Gastrocnemius medialis (tissue), 4 donors: Measurements from ENCODE around the gene FAM200B. TPM values are rescaled to one million over a fixed set of nuclear protein-coding genes. Genes with fewer than 3 reads are reported as not detected.
A peak's percentile ranks its signal among the peaks of the same experiment; 100 is the strongest.

Experiments used
- ATAC-seq, 2 donors: fragments of 150-250 bp; one replicate each; pipeline ENCODE4 v1.9.1; 2016
- DNase-seq, 2 donors: peaks; one replicate each; pipeline ENCODE4 v3.0.0-alpha.2; 2019
- H3K27ac ChIP-seq, 4 donors: fragments of 200-600 bp; sonication (generic); 1 replicate in 1 of 4; 2 replicates in 3 of 4; pipeline ENCODE4 v1.5.1; 2016 to 2018; ENCODE audit warnings: mild to moderate bottlenecking in 2 of 4, moderate library complexity in 1 of 4
- H3K27me3 ChIP-seq, 3 donors: fragments of 200-600 bp; sonication (generic) in 2 of 3; 1 replicate in 1 of 3; 2 replicates in 2 of 3; pipeline versions ENCODE4 v1.5.1 to v1.6.0; 2016 to 2019; ENCODE audit warnings: mild to moderate bottlenecking in 1 of 3, moderate library complexity in 1 of 3
- H3K36me3 ChIP-seq, 2 donors: fragments of 200-600 bp; sonication (generic) in 1 of 2; one replicate each; pipeline ENCODE4 v1.5.1; 2017 to 2018
- H3K4me1 ChIP-seq, 2 donors: fragments of 200-600 bp; sonication (generic) in 1 of 2; one replicate each; pipeline ENCODE4 v1.5.1; 2016 to 2017; ENCODE audit warnings: mild to moderate bottlenecking in 2 of 2
- H3K4me3 ChIP-seq, 4 donors: fragments of 200-600 bp; sonication (generic) in 3 of 4; 1 replicate in 1 of 4; 2 replicates in 3 of 4; pipeline ENCODE4 v1.5.1; 2016 to 2019; ENCODE audit warnings: mild to moderate bottlenecking in 2 of 4
- H3K9me3 ChIP-seq, 3 donors: fragments of 200-600 bp; sonication (generic) in 2 of 3; 1 replicate in 1 of 3; 2 replicates in 2 of 3; pipeline ENCODE4 v1.5.1; 2016 to 2019
- POLR2A ChIP-seq, 2 donors: fragments of 450-650 bp; IDR thresholded peaks; one replicate each; pipeline ENCODE4 v1.6.1; 2017; ENCODE audit warnings: antibody characterized with exemption in 2 of 2, mild to moderate bottlenecking in 2 of 2, moderate library complexity in 2 of 2
- in situ Hi-C, 4 donors: fragments of 200-750 bp; cut with MboI; loops; one replicate each; pipeline versions ENCODE4 v1.15.0 to v1.8.0; 2017; ENCODE audit warnings: low sequenced_read_pairs in 4 of 4
- intact Hi-C: fragments of 100-400 bp; cut with DNase I; formaldehyde crosslinking; loops from one replicate; pipeline ENCODE4 v1.15.1; 2023; ENCODE audit warnings: low total_unique reads
- total RNA-seq, 4 donors: library from RNA; depleted of rRNA; stranded (reverse); fragments of >200 nt; gene quantifications; one replicate each; pipeline versions ENCODE4 v1.1.0 to v1.2.3, GENCODE V29; 2016
- TF ChIP-seq, protein P1 (sequence below), 5 experiments: fragments of 450-650 bp in 3 of 5; fragments of 200-600 bp in 2 of 5; sonication (generic) in 2 of 5; IDR thresholded peaks in 4 of 5; conservative IDR thresholded peaks in 1 of 5; 1 replicate in 4 of 5; 2 replicates in 1 of 5; pipeline ENCODE4 v1.5.1; 2016 to 2019; ENCODE audit warnings: antibody characterized with exemption in 5 of 5, mild to moderate bottlenecking in 3 of 5, moderate library complexity in 3 of 5

The FAM200B gene
- total RNA-seq, 4 donors from 2014 or later: 16.5 to 33.3 (median 21.1) TPM

- Histone ChIP-seq H3K4me1 (no peaks in the 10 kb centered on the region), H3K27me3 (no peaks in the 10 kb centered on the region), H3K36me3 (no peaks in the 10 kb centered on the region), H3K9me3 (no peaks in the 10 kb centered on the region), H3K4me3 (no peak overlapping the region), H3K27ac (no peak overlapping the region)
- no peak for DNase-seq
- in situ Hi-C loops: no loop called here
- ATAC-seq: no peak
- intact Hi-C loops: no loop called here
- TF ChIP-seq, protein P1, sequence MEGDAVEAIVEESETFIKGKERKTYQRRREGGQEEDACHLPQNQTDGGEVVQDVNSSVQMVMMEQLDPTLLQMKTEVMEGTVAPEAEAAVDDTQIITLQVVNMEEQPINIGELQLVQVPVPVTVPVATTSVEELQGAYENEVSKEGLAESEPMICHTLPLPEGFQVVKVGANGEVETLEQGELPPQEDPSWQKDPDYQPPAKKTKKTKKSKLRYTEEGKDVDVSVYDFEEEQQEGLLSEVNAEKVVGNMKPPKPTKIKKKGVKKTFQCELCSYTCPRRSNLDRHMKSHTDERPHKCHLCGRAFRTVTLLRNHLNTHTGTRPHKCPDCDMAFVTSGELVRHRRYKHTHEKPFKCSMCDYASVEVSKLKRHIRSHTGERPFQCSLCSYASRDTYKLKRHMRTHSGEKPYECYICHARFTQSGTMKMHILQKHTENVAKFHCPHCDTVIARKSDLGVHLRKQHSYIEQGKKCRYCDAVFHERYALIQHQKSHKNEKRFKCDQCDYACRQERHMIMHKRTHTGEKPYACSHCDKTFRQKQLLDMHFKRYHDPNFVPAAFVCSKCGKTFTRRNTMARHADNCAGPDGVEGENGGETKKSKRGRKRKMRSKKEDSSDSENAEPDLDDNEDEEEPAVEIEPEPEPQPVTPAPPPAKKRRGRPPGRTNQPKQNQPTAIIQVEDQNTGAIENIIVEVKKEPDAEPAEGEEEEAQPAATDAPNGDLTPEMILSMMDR (IDR thresholded peaks at IDR 0.05 in 4 of 5, conservative IDR thresholded peaks at IDR 0.05 in 1 of 5): no peak
- TF ChIP-seq POLR2A (IDR thresholded peaks at IDR 0.05): no peak
These were observed 12.8 kb downstream of the FAM200B start for GRCh38 chr4:15694431-15694830.

- ATAC-seq: no peak
- DNase-seq: no peak
- Histone ChIP-seq H3K4me3 (no peak overlapping the region), H3K27me3 (no peaks in the 10 kb centered on the region), H3K4me1 (no peaks in the 10 kb centered on the region), H3K9me3 (no peaks in the 10 kb centered on the region), H3K27ac (no peak overlapping the region), H3K36me3 (no peaks in the 10 kb centered on the region)
- in situ Hi-C loops: no loop called here
- TF ChIP-seq, protein P1 (IDR thresholded peaks at IDR 0.05 in 4 of 5, conservative IDR thresholded peaks at IDR 0.05 in 1 of 5): no peak
- no peak for TF ChIP-seq POLR2A (IDR thresholded peaks at IDR 0.05)
- intact Hi-C loops: no loop called here
These were observed 13.6 kb downstream of the FAM200B start for GRCh38 chr4:15695240-15695699.

DNA sequence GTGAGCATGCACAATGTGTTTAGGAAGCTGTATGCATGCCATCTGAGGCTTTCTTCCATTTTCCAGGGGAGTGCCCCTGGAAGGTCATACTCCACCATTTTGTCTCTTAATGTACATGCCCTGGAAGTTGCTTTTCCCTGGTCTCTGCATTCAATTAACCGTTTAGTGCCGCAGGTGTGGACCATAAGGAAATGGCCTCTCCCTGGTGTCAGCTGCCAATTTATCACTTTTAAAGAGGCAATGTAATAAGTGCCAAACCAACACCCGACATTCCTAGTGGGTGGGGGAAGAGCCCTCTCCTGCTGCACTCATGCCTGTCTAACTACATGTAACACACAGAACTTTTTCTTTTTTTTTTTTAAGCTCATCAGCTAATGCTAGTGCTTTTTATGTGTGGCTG lies 14.1 kb downstream of the FAM200B start:
- no peak for DNase-seq
- no peak for ATAC-seq
- no peaks in the 10 kb centered on the region for H3K27me3 ChIP-seq
- H3K4me3 ChIP-seq: no peak overlapping the region
- no peak for TF ChIP-seq POLR2A (IDR thresholded peaks at IDR 0.05)
- TF ChIP-seq, protein P1 (IDR thresholded peaks at IDR 0.05 in 4 of 5, conservative IDR thresholded peaks at IDR 0.05 in 1 of 5): no peak
- H3K9me3 ChIP-seq: no peaks in the 10 kb centered on the region
- no peak overlapping the region for H3K27ac ChIP-seq
- in situ Hi-C loops (no loop called here), intact Hi-C loops (no loop called here)
- no peaks in the 10 kb centered on the region for H3K36me3 ChIP-seq
- no peaks in the 10 kb centered on the region for H3K4me1 ChIP-seq

GRCh38 chr4:15696866-15697265 lies 15.2 kb downstream of the FAM200B start:
- no peak overlapping the region for H3K27ac ChIP-seq
- H3K36me3 ChIP-seq: no peaks in the 10 kb centered on the region
- intact Hi-C loops (no loop called here), in situ Hi-C loops (no loop called here)
- TF ChIP-seq, protein P1 (IDR thresholded peaks at IDR 0.05 in 4 of 5, conservative IDR thresholded peaks at IDR 0.05 in 1 of 5): no peak
- no peak for TF ChIP-seq POLR2A (IDR thresholded peaks at IDR 0.05)
- no peaks in the 10 kb centered on the region for H3K4me1 ChIP-seq
- H3K27me3 ChIP-seq: peaks cover 0 to 3% (median 0%) of the 10 kb centered on the region in 3 donors
- DNase-seq (no peak), ATAC-seq (no peak)
- H3K4me3 ChIP-seq: no peak overlapping the region
- H3K9me3 ChIP-seq: no peaks in the 10 kb centered on the region

DNA sequence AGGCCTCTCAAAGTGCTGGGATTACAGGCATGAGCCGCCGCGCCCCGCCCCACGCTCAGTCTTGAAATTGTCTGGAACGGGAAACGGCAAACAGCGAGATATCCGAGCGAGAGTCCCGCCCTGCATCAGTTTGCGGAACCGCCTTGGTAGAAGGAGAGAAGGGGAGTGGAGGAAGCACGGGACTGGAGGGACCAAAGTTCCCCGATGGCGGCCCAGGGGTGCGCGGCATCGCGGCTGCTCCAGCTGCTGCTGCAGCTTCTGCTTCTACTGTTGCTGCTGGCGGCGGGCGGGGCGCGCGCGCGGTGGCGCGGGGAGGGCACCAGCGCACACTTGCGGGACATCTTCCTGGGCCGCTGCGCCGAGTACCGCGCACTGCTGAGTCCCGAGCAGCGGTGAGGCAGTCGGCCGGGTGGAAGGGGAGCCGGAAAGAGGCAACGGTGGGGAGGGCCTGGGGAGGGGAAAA lies 21.3 kb downstream of the FAM200B start, which contains the start of gene BST1:
Gene BST1 (plus strand): TSS at position 125 of the 463 bp plus-strand sequence. CDS start 80 bp downstream, at position 205.
- intact Hi-C loops (no loop called here), in situ Hi-C loops (no loop called here)
- Histone ChIP-seq H3K36me3 (no peaks in the 10 kb centered on the region), H3K4me3 (peak within 1 kb of the TSS; percentile 47 to 62 (median 50)), H3K9me3 (no peaks in the 10 kb centered on the region), H3K27me3 (peaks cover 0 to 16% (median 6%) of the 10 kb centered on the region in 3 donors), H3K4me1 (peaks cover 3 to 7% of the 10 kb centered on the region in 2 donors), H3K27ac (peak within 1 kb of the TSS in 3 of 4 donors; percentile 22 to 54 (median 28))
- DNase-seq (peak; percentile 34 to 41), ATAC-seq (peak; percentile 26 to 53)
- TF ChIP-seq, protein P1 (IDR thresholded peaks at IDR 0.05 in 4 of 5, conservative IDR thresholded peaks at IDR 0.05 in 1 of 5): no peak
- TF ChIP-seq POLR2A (IDR thresholded peaks at IDR 0.05): no peak
